GM23338 (cell line): ENCODE measurements around the gene CEBPB. TPM values are rescaled to one million over a fixed set of nuclear protein-coding genes. Genes with fewer than 3 reads are reported as not detected.

Experiments
- ATAC-seq: fragments of 200-7000 bp; cut with Tn5 transposase; 3 replicates; pipeline ENCODE4 v1.9.1; 2020
- DNase-seq: peaks from one replicate; pipeline ENCODE4 v3.0.0-alpha.2; 2015; ENCODE audit warnings: low spot score
- H2AFZ ChIP-seq: fragments of 200-600 bp; sonication (generic); 2 replicates; pipeline ENCODE4 v1.8.0; 2016; ENCODE audit warnings: antibody characterized with exemption, mild to moderate bottlenecking, moderate library complexity
- H3F3A ChIP-seq: fragments of 200-600 bp; sonication (generic); replicated peaks from 2 replicates; pipeline ENCODE4 v1.8.0; 2017; ENCODE audit warnings: antibody characterized with exemption, mixed run types, low read depth
- H3K27ac ChIP-seq: fragments of 200-600 bp; sonication (generic); 2 replicates; pipeline ENCODE4 v1.6.1; 2016; ENCODE audit warnings: low read depth
- H3K27me3 ChIP-seq: fragments of 200-600 bp; sonication (generic); 2 replicates; pipeline ENCODE4 v1.8.0; 2016; ENCODE audit warnings: mild to moderate bottlenecking, mixed run types, moderate library complexity; ENCODE audit not compliant: insufficient read depth
- H3K36me3 ChIP-seq: fragments of 200-600 bp; sonication (generic); 2 replicates; pipeline ENCODE4 v1.8.0; 2016; ENCODE audit warnings: mild to moderate bottlenecking; ENCODE audit not compliant: insufficient read depth
- H3K4me1 ChIP-seq: fragments of 200-600 bp; sonication (generic); 2 replicates; pipeline ENCODE4 v1.8.0; 2016; ENCODE audit warnings: mild to moderate bottlenecking, moderate library complexity; ENCODE audit not compliant: insufficient read depth
- H3K4me2 ChIP-seq: fragments of 200-600 bp; sonication (generic); 2 replicates; pipeline ENCODE4 v1.7.1; 2017; ENCODE audit warnings: mixed run types
- H3K4me3 ChIP-seq: fragments of 200-600 bp; sonication (generic); 2 replicates; pipeline ENCODE4 v1.6.1; 2016; ENCODE audit warnings: mixed run types
- H3K79me2 ChIP-seq: fragments of 200-600 bp; sonication (generic); replicated peaks from 2 replicates; pipeline ENCODE4 v1.8.0; 2017; ENCODE audit warnings: mild to moderate bottlenecking; ENCODE audit not compliant: insufficient read depth
- H3K9me2 ChIP-seq: fragments of 200-600 bp; sonication (generic); 2 replicates; pipeline ENCODE4 v1.8.0; 2017; ENCODE audit not compliant: insufficient read depth
- H4K20me1 ChIP-seq: fragments of 200-600 bp; sonication (generic); replicated peaks from 2 replicates; pipeline ENCODE4 v1.8.0; 2017; ENCODE audit warnings: mild to moderate bottlenecking; ENCODE audit not compliant: insufficient read depth
- H3K27ac Mint-ChIP-seq: 2 replicates; pipeline ENCODE4 v1.8.0; 2020; ENCODE audit warnings: inconsistent platforms, mild to moderate bottlenecking, moderate library complexity, mixed read lengths
- H3K27me3 Mint-ChIP-seq: 3 replicates; pipeline ENCODE4 v1.8.0; 2022; ENCODE audit warnings: low read depth, mild to moderate bottlenecking, moderate library complexity, mixed read lengths, inconsistent platforms; ENCODE audit not compliant: insufficient read depth, poor library complexity
- H3K36me3 Mint-ChIP-seq: 3 replicates; pipeline ENCODE4 v1.8.0; 2021; ENCODE audit warnings: low read depth, mild to moderate bottlenecking, inconsistent platforms, moderate library complexity, mixed read lengths
- H3K4me1 Mint-ChIP-seq: 3 replicates; pipeline ENCODE4 v1.8.0; 2020; ENCODE audit warnings: mild to moderate bottlenecking, inconsistent platforms, mixed read lengths
- H3K4me3 Mint-ChIP-seq: 3 replicates; pipeline ENCODE4 v1.8.0; 2021; ENCODE audit warnings: moderate library complexity, mild to moderate bottlenecking, inconsistent platforms, mixed read lengths
- H3K9me3 Mint-ChIP-seq: 3 replicates; pipeline ENCODE4 v1.8.0; 2020; ENCODE audit warnings: moderate library complexity, mild to moderate bottlenecking, inconsistent platforms, mixed read lengths
- CREB1 ChIP-seq: fragments of 250-450 bp; sonication (Bioruptor Pico); IDR thresholded peaks from 2 replicates; pipeline ENCODE4 v1.5.0; 2020; ENCODE audit warnings: low read depth, mild to moderate bottlenecking, moderate library complexity
- CTCF ChIP-seq, 2 experiments: fragments of 200-600 bp in 1 of 2; sonication (generic) in 1 of 2; conservative IDR thresholded peaks; 2 replicates each; pipeline versions ENCODE4 v1.5.1 to v1.6.1; 2016 to 2017; ENCODE audit warnings: antibody characterized with exemption in 2 of 2, low read depth in 2 of 2, mild to moderate bottlenecking in 2 of 2, moderate library complexity in 1 of 2
- EZH2 ChIP-seq: fragments of 200-600 bp; sonication (generic); IDR thresholded peaks from one replicate; pipeline ENCODE4 v1.8.0; 2017; ENCODE audit warnings: antibody characterized with exemption, mild to moderate bottlenecking, low read depth; ENCODE audit not compliant: unreplicated experiment
- EZH2phosphoT487 ChIP-seq: fragments of 200-600 bp; sonication (generic); IDR thresholded peaks from one replicate; pipeline ENCODE4 v1.8.1; 2018; ENCODE audit warnings: antibody characterized with exemption; ENCODE audit not compliant: unreplicated experiment
- JUNB ChIP-seq: IDR thresholded peaks from one replicate; pipeline ENCODE4 v1.6.1; 2016; ENCODE audit warnings: antibody characterized with exemption; ENCODE audit not compliant: unreplicated experiment
- NANOG ChIP-seq: IDR thresholded peaks from 2 replicates; pipeline ENCODE4 v1.6.1; 2016; ENCODE audit warnings: antibody characterized with exemption, borderline replicate concordance
- POLR2AphosphoS5 ChIP-seq: IDR thresholded peaks from 2 replicates; pipeline ENCODE4 v1.6.1; 2016; ENCODE audit warnings: antibody characterized with exemption, low read depth
- REST ChIP-seq: IDR thresholded peaks from one replicate; pipeline ENCODE4 v1.6.1; 2018; ENCODE audit warnings: antibody characterized with exemption; ENCODE audit not compliant: unreplicated experiment
- STAT1 ChIP-seq: IDR thresholded peaks from one replicate; pipeline ENCODE4 v1.6.1; 2016; ENCODE audit warnings: antibody characterized with exemption; ENCODE audit not compliant: unreplicated experiment
- ZNF114 ChIP-seq: fragments of 250-450 bp; sonication (Bioruptor Pico); IDR thresholded peaks from 2 replicates; pipeline ENCODE4 v1.5.0; 2020; ENCODE audit warnings: mild to moderate bottlenecking, moderate library complexity
- ZNF331 ChIP-seq: fragments of 250-450 bp; sonication (Bioruptor Pico); IDR thresholded peaks from 2 replicates; pipeline ENCODE4 v1.5.0; 2020; ENCODE audit warnings: low read depth, mild to moderate bottlenecking, moderate library complexity
- ZNF462 ChIP-seq: fragments of 250-450 bp; sonication (Bioruptor Pico); IDR thresholded peaks from 2 replicates; pipeline ENCODE4 v1.5.0; 2020; ENCODE audit warnings: mild to moderate bottlenecking, moderate library complexity
- polyA plus RNA-seq: library from polyadenylated mRNA; unstranded; fragments of >200 nt; fragmentation: Nextera tagmentation; extraction: Ambion mirVana; gene quantifications from 2 replicates; pipeline ENCODE4 v1.2.1, GENCODE V29; 2016
- total RNA-seq: library from RNA; depleted of rRNA; stranded (reverse); fragments of >200 nt; shearing (Covaris generic); gene quantifications from 2 replicates; pipeline ENCODE4 v1.2.3, GENCODE V29; 2014
- TF ChIP-seq, protein P1 (sequence below): IDR thresholded peaks from 2 replicates; pipeline ENCODE4 v1.6.1; 2016; ENCODE audit warnings: antibody characterized with exemption

Gene CEBPB
- total and polyA plus RNA-seq, 2 experiments from 2014 or later = 20.6 to 25.4 TPM

GRCh38 chr20:50151034-50151743 lies 39.4 kb upstream of the CEBPB start:
- Histone ChIP-seq H3K4me3 (peak overlapping the region; percentile 91; the same call in 1 of the 2 replicates), H3F3A (0 out of 2 replicates have a peak, but pooled peaks cover 10% of the 10 kb centered on the region), H3K36me3 (no peaks in the 10 kb centered on the region), H3K4me2 (peak overlapping the region; percentile 96; the same call in 1 of the 2 replicates), H3K9me2 (no peaks in the 10 kb centered on the region), H3K79me2 (peaks cover 58% of the 10 kb centered on the region), H3K27me3 (peaks cover 7% of the 10 kb centered on the region), H2AFZ (no peak overlapping the region), H4K20me1 (peaks cover 21% of the 10 kb centered on the region), H3K27ac (no peak overlapping the region), H3K4me1 (peaks cover 47% of the 10 kb centered on the region)
- Mint-ChIP-seq H3K9me3 (no peaks in the 10 kb centered on the region), H3K4me1 (peaks cover 57% of the 10 kb centered on the region), H3K36me3 (peaks cover 27% of the 10 kb centered on the region), H3K27ac (peak overlapping the region; percentile 89), H3K4me3 (peak overlapping the region; percentile 87), H3K27me3 (peaks cover 26% of the 10 kb centered on the region)
- peak; percentile 3; the same call in 2 of the 3 replicates for ATAC-seq
- peak; percentile 60 for DNase-seq
- TF ChIP-seq REST = no peak
- TF ChIP-seq STAT1 = no peak
- no peak for TF ChIP-seq ZNF331 (CRISPR knock-in tag)
- TF ChIP-seq POLR2AphosphoS5 = no peak
- TF ChIP-seq EZH2 = no peak
- no peak for TF ChIP-seq ZNF462 (CRISPR knock-in tag)
- TF ChIP-seq, protein P1, sequence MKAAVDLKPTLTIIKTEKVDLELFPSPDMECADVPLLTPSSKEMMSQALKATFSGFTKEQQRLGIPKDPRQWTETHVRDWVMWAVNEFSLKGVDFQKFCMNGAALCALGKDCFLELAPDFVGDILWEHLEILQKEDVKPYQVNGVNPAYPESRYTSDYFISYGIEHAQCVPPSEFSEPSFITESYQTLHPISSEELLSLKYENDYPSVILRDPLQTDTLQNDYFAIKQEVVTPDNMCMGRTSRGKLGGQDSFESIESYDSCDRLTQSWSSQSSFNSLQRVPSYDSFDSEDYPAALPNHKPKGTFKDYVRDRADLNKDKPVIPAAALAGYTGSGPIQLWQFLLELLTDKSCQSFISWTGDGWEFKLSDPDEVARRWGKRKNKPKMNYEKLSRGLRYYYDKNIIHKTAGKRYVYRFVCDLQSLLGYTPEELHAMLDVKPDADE = no peak
- no peak for TF ChIP-seq ZNF114 (CRISPR knock-in tag)
- no peak for TF ChIP-seq EZH2phosphoT487
- no peak for TF ChIP-seq CTCF (conservative IDR thresholded peaks at IDR 0.05; ENCODE audit: low read depth in 2 of 2)
- TF ChIP-seq JUNB = no peak
- no peak for TF ChIP-seq CREB1 (CRISPR knock-in tag)
- TF ChIP-seq NANOG = no peak
